H1 (cell line): ENCODE data around the gene GALNTL6. TPM values are rescaled to one million over a fixed set of nuclear protein-coding genes. Genes with fewer than 3 reads are reported as not detected.

Experiments used
- CTCF ChIA-PET: fragments of 300-600 bp; sonication (Branson Sonifier 250); formaldehyde crosslinking; loops from one replicate; lab custom pipeline; 2021; ENCODE audit not compliant: partially characterized antibody; lab: Charles Lee
- POLR2A ChIA-PET: fragments of 300-600 bp; sonication (Branson Sonifier 250); formaldehyde crosslinking; loops from one replicate; lab custom pipeline; 2021; ENCODE audit warnings: inconsistent platforms; ENCODE audit not compliant: partially characterized antibody; lab: Charles Lee
- DNase-seq, 2 experiments: peaks; one replicate each; pipeline versions ENCODE4 v3.0.0 to v3.0.0-alpha.2; 2010 to 2022; ENCODE audit warnings: low spot score in 2 of 2, low read depth in 1 of 2, mixed read lengths in 1 of 2
- FAIRE-seq: peaks from 2 replicates; lab custom pipeline; 2011; peaks lifted over from hg19 to GRCh38; lab: Jason Lieb, UNC
- H2AFZ ChIP-seq: 2 replicates; pipeline ENCODE4 v1.8.1; 2012; ENCODE audit warnings: low read length, inconsistent platforms
- H2AK5ac ChIP-seq: 2 replicates; pipeline ENCODE4 v1.6.1; 2013; ENCODE audit warnings: low read depth, low read length
- H2BK120ac ChIP-seq: replicated peaks from 2 replicates; pipeline ENCODE3; 2013; ENCODE audit warnings: low read depth, low read length, inconsistent platforms
- H2BK12ac ChIP-seq: 2 replicates; pipeline ENCODE4 v1.6.1; 2013; ENCODE audit warnings: low read depth, low read length
- H2BK15ac ChIP-seq: 2 replicates; pipeline ENCODE4 v1.6.1; 2013; ENCODE audit warnings: low read length
- H2BK20ac ChIP-seq: 2 replicates; pipeline ENCODE4 v1.6.1; 2013; ENCODE audit warnings: low read length
- H2BK5ac ChIP-seq: 2 replicates; pipeline ENCODE4 v1.6.1; 2013; ENCODE audit warnings: low read depth, low read length
- H3K14ac ChIP-seq: 2 replicates; pipeline ENCODE4 v1.6.1; 2013; ENCODE audit warnings: inconsistent platforms; ENCODE audit not compliant: insufficient read length
- H3K18ac ChIP-seq: 2 replicates; pipeline ENCODE4 v1.6.1; 2013; ENCODE audit warnings: low read length; ENCODE audit errors: extremely low read depth
- H3K23ac ChIP-seq: 2 replicates; pipeline ENCODE4 v1.6.1; 2013; ENCODE audit warnings: inconsistent platforms; ENCODE audit not compliant: insufficient read length
- H3K23me2 ChIP-seq: 2 replicates; pipeline ENCODE4 v1.6.1; 2013; ENCODE audit warnings: low read depth, low read length
- H3K27ac ChIP-seq: 2 replicates; pipeline ENCODE4 v1.6.1; 2011; ENCODE audit warnings: low read depth, low read length, inconsistent platforms
- H3K27me3 ChIP-seq, 4 experiments: replicated peaks in 1 of 4; 1 replicate in 1 of 4; 2 replicates in 3 of 4; pipeline versions ENCODE4 v1.6.1 to v1.8.1; 2011 to 2013; ENCODE audit warnings: low read length in 3 of 4, mild to moderate bottlenecking in 3 of 4, inconsistent platforms in 2 of 4, mixed read lengths in 2 of 4, moderate library complexity in 1 of 4; ENCODE audit not compliant: control insufficient read depth in 3 of 4, insufficient read depth in 3 of 4; ENCODE audit errors: extremely low read depth in 1 of 4
- H3K36me3 ChIP-seq, 4 experiments: 2 replicates each; pipeline versions ENCODE4 v1.6.1 to v1.8.1; 2011 to 2013; ENCODE audit warnings: mild to moderate bottlenecking in 4 of 4, low read length in 3 of 4, moderate library complexity in 2 of 4, control low read depth in 1 of 4, inconsistent platforms in 1 of 4; ENCODE audit not compliant: insufficient read depth in 4 of 4, control insufficient read depth in 2 of 4
- H3K4ac ChIP-seq: replicated peaks from 2 replicates; pipeline ENCODE3; 2013; ENCODE audit warnings: low read length, low read depth, mixed read lengths, inconsistent platforms; ENCODE audit not compliant: insufficient read length
- H3K4me1 ChIP-seq, 4 experiments: replicated peaks in 1 of 4; 1 replicate in 1 of 4; 2 replicates in 3 of 4; pipeline versions ENCODE4 v1.6.1 to v1.8.1; 2011 to 2013; ENCODE audit warnings: low read length in 3 of 4, inconsistent platforms in 2 of 4, mixed read lengths in 1 of 4; ENCODE audit not compliant: insufficient read depth in 4 of 4, control insufficient read depth in 3 of 4
- H3K4me2 ChIP-seq, 2 experiments: 2 replicates each; pipeline versions ENCODE4 v1.6.1 to v1.8.1; 2011 to 2013; ENCODE audit warnings: low read depth in 2 of 2, low read length in 2 of 2, control low read depth in 1 of 2, inconsistent platforms in 1 of 2, mild to moderate bottlenecking in 1 of 2; ENCODE audit not compliant: insufficient read depth in 1 of 2
- H3K4me3 ChIP-seq, 4 experiments: fragments of 200-600, 300-600 bp in 1 of 4; sonication (generic), shearing (Covaris generic), sonication (Bioruptor Twin) in 1 of 4; 2 replicates each; pipeline versions ENCODE4 v1.5.1 to v1.8.1; 2011 to 2016; ENCODE audit warnings: low read length in 4 of 4, low read depth in 3 of 4, control low read depth in 2 of 4, inconsistent platforms in 2 of 4, mild to moderate bottlenecking in 2 of 4, mixed read lengths in 1 of 4, moderate library complexity in 1 of 4; ENCODE audit not compliant: insufficient read depth in 2 of 4; ENCODE audit errors: extremely low read depth in 1 of 4
- H3K56ac ChIP-seq: replicated peaks from 2 replicates; pipeline ENCODE3; 2013; ENCODE audit warnings: low read depth, mild to moderate bottlenecking, mixed read lengths, low read length, inconsistent platforms; ENCODE audit not compliant: insufficient read length
- H3K79me1 ChIP-seq: 2 replicates; pipeline ENCODE4 v1.6.1; 2013; ENCODE audit warnings: low read depth, low read length, control low read depth
- H3K79me2 ChIP-seq, 2 experiments: 2 replicates each; pipeline versions ENCODE4 v1.6.1 to v1.8.1; 2012 to 2013; ENCODE audit warnings: low read length in 2 of 2, mild to moderate bottlenecking in 2 of 2, inconsistent platforms in 1 of 2; ENCODE audit not compliant: insufficient read depth in 2 of 2, control insufficient read depth in 1 of 2
- H3K9ac ChIP-seq, 4 experiments: replicated peaks in 1 of 4; 1 replicate in 1 of 4; 2 replicates in 3 of 4; pipeline versions ENCODE4 v1.6.1 to v1.8.1; 2011 to 2013; ENCODE audit warnings: low read depth in 3 of 4, low read length in 3 of 4, control low read depth in 2 of 4, mild to moderate bottlenecking in 2 of 4, moderate library complexity in 2 of 4, inconsistent platforms in 1 of 4; ENCODE audit errors: extremely low read depth in 1 of 4
- H3K9me3 ChIP-seq, 2 experiments: 2 replicates each; pipeline versions ENCODE4 v1.6.1 to v1.8.1; 2012 to 2013; ENCODE audit warnings: mild to moderate bottlenecking in 2 of 2, moderate library complexity in 2 of 2, control low read depth in 1 of 2, inconsistent platforms in 1 of 2, low read depth in 1 of 2, low read length in 1 of 2, mixed read lengths in 1 of 2; ENCODE audit not compliant: insufficient read depth in 2 of 2
- H4K20me1 ChIP-seq, 2 experiments: replicated peaks in 1 of 2; 2 replicates each; pipeline versions ENCODE3 to v1.8.1; 2011 to 2013; ENCODE audit warnings: inconsistent platforms in 2 of 2, low read length in 2 of 2, mild to moderate bottlenecking in 1 of 2; ENCODE audit not compliant: insufficient read depth in 2 of 2, control insufficient read depth in 1 of 2
- H4K5ac ChIP-seq: 2 replicates; pipeline ENCODE4 v1.6.1; 2013; ENCODE audit warnings: low read length, low read depth, mixed read lengths, inconsistent platforms; ENCODE audit not compliant: insufficient read length
- H4K8ac ChIP-seq: 2 replicates; pipeline ENCODE4 v1.8.0; 2013; ENCODE audit warnings: mild to moderate bottlenecking, moderate library complexity, low read length, inconsistent platforms; ENCODE audit not compliant: insufficient read depth; ENCODE audit errors: extremely low read depth
- H4K91ac ChIP-seq: replicated peaks from 2 replicates; pipeline ENCODE3; 2013; ENCODE audit warnings: low read length, mixed read lengths, inconsistent platforms; ENCODE audit not compliant: insufficient read length
- CHD7 ChIP-seq: fragments of 300-600 bp; sonication (generic); IDR thresholded peaks from 2 replicates; pipeline ENCODE4 v1.7.1; 2012; ENCODE audit warnings: low read length, moderate library complexity, mild to moderate bottlenecking, inconsistent platforms; ENCODE audit not compliant: insufficient replicate concordance
- WGBS, 2 experiments: shearing (Covaris generic) in 1 of 2; methylation state at CpG; one replicate each; pipeline versions ENCODE4 v1.1.6 to v1.1.7; 2013 to 2015; ENCODE audit warnings: low lambda C conversion rate in 2 of 2, mixed read lengths in 2 of 2, inconsistent platforms in 1 of 2, low coverage in 1 of 2, missing lambda C conversion rate in 1 of 2; ENCODE audit not compliant: insufficient replicate concordance in 2 of 2, insufficient coverage in 1 of 2, insufficient read length in 1 of 2; ENCODE audit errors: extremely low coverage in 1 of 2, missing lambda C conversion rate in 1 of 2; 5-methylcytosine and 5-hydroxymethylcytosine counted together
- polyA plus RNA-seq, 7 experiments: library from polyadenylated mRNA; depleted of rRNA in 3 of 7; stranded (reverse) in 5 of 7; unstranded in 2 of 7; fragments of >200 nt in 5 of 7; fragments of 200-250 nt in 2 of 7; gene quantifications; 1 replicate in 5 of 7; 2 replicates in 1 of 7; 4 replicates in 1 of 7; pipeline versions ENCODE4 v1.2.1 to v1.2.3, GENCODE V29; 2011 to 2013; ENCODE audit warnings: missing spikeins in 2 of 7, mixed read lengths in 2 of 7
- total RNA-seq: library from RNA; stranded (reverse); fragmentation: NEBNext Ultra II Directional; extraction: Animal tissue kit (Norgen Biotek cat#: 25700); gene quantifications from 2 replicates; pipeline ENCODE4 v1.2.1, GENCODE V29; 2021

GALNTL6 gene
- total and polyA plus RNA-seq, 2 of the 8 experiments (the other 6 are each of a cell fraction or from before 2014, with no cell fraction given), result 0.03 to 0.32 TPM

GRCh38 chr4:172881645-172882044, 1068.4 kb downstream of the GALNTL6 start:
- Histone ChIP-seq H3K18ac (no peak overlapping the region), H3K27me3 (no peaks in the 10 kb centered on the region), H2AK5ac (no peak overlapping the region), H3K79me2 (no peaks in the 10 kb centered on the region), H4K5ac (no peak overlapping the region), H2BK20ac (no peak overlapping the region), H3K36me3 (no peaks in the 10 kb centered on the region), H4K20me1 (no peaks in the 10 kb centered on the region), H3K9me3 (no peaks in the 10 kb centered on the region), H2BK12ac (no peak overlapping the region), H2BK5ac (no peak overlapping the region), H4K8ac (no peak overlapping the region), H3K23ac (no peak overlapping the region), H3K23me2 (no peaks in the 10 kb centered on the region), H3K9ac (no peak overlapping the region), H3K79me1 (no peaks in the 10 kb centered on the region), H3K4ac (no peak overlapping the region), H3K4me2 (no peak overlapping the region), H3K4me1 (no peaks in the 10 kb centered on the region), H2BK15ac (no peak overlapping the region), H4K91ac (no peak overlapping the region), H2BK120ac (no peak overlapping the region), H3K27ac (no peak overlapping the region), H3K14ac (no peak overlapping the region), H3K4me3 (no peak overlapping the region), H3K56ac (no peak overlapping the region), H2AFZ (no peak overlapping the region)
- DNase-seq (no peak), FAIRE-seq (no peak)
- ChIA-PET POLR2A (no interaction called here), CTCF (no interaction called here)
- 93% methylated on average over 6 of the region's 6 CpGs; no CpG with 5 or more reads in 1 of the 2 experiments for WGBS, 2 experiments
- no peak for TF ChIP-seq CHD7
